CD8-positive, alpha-beta memory T cell (primary cell): ENCODE results near the gene ITCH. TPM values are rescaled to one million over a fixed set of nuclear protein-coding genes. Genes with fewer than 3 reads are reported as not detected.
A peak's percentile ranks its signal among the peaks of the same experiment; 100 is the strongest.

Source experiments
- CTCF ChIA-PET: fragments of 350-600 bp; sonication (Branson Sonifier 250); formaldehyde crosslinking; loops from one replicate; lab custom pipeline; 2021; ENCODE audit warnings: antibody characterized with exemption; lab: Charles Lee
- POLR2A ChIA-PET: fragments of 350-600 bp; sonication (Branson Sonifier 250); formaldehyde crosslinking; loops from one replicate; lab custom pipeline; 2021; ENCODE audit warnings: antibody characterized with exemption; lab: Charles Lee
- DNase-seq, 5 donors: peaks; one replicate each; pipeline versions ENCODE4 v3.0.0 to v3.0.0-alpha.2; 2020 to 2022; ENCODE audit warnings: mixed read lengths in 1 of 5
- H3K27ac ChIP-seq: one replicate; pipeline ENCODE4 v1.7.0; 2013; ENCODE audit warnings: low read depth, mild to moderate bottlenecking, low read length, moderate library complexity
- H3K27me3 ChIP-seq: 2 replicates; pipeline ENCODE4 v1.7.0; 2013; ENCODE audit warnings: low read length, mild to moderate bottlenecking; ENCODE audit not compliant: insufficient read depth, poor library complexity, severe bottlenecking
- H3K36me3 ChIP-seq: 2 replicates; pipeline ENCODE4 v1.7.0; 2013; ENCODE audit warnings: mild to moderate bottlenecking, low read length, moderate library complexity; ENCODE audit not compliant: insufficient read depth
- H3K4me1 ChIP-seq: 2 replicates; pipeline ENCODE4 v1.7.0; 2013; ENCODE audit warnings: mild to moderate bottlenecking, low read length, moderate library complexity; ENCODE audit not compliant: insufficient read depth
- H3K4me3 ChIP-seq: 2 replicates; pipeline ENCODE4 v1.7.0; 2013; ENCODE audit warnings: mild to moderate bottlenecking, low read length
- H3K9me3 ChIP-seq: 2 replicates; pipeline ENCODE4 v1.7.0; 2013; ENCODE audit warnings: mild to moderate bottlenecking, low read length
- H3K27ac Mint-ChIP-seq, 8 donors: one replicate each; pipeline ENCODE4 v1.8.0; 2020 to 2021; ENCODE audit warnings: mixed read lengths in 8 of 8, mild to moderate bottlenecking in 6 of 8, inconsistent platforms in 3 of 8, moderate library complexity in 3 of 8
- H3K27me3 Mint-ChIP-seq, 2 donors: one replicate each; pipeline ENCODE4 v1.8.0; 2020 to 2021; ENCODE audit warnings: mixed read lengths in 2 of 2, mild to moderate bottlenecking in 1 of 2, moderate library complexity in 1 of 2
- H3K36me3 Mint-ChIP-seq, 3 donors: one replicate each; pipeline ENCODE4 v1.8.0; 2020 to 2021; ENCODE audit warnings: mixed read lengths in 3 of 3, inconsistent platforms in 1 of 3, mild to moderate bottlenecking in 1 of 3
- H3K4me1 Mint-ChIP-seq, 3 donors: one replicate each; pipeline ENCODE4 v1.8.0; 2020 to 2021; ENCODE audit warnings: mixed read lengths in 3 of 3, inconsistent platforms in 1 of 3, mild to moderate bottlenecking in 1 of 3
- H3K4me3 Mint-ChIP-seq, 7 donors: one replicate each; pipeline ENCODE4 v1.8.0; 2020 to 2021; ENCODE audit warnings: mixed read lengths in 7 of 7, mild to moderate bottlenecking in 6 of 7, moderate library complexity in 4 of 7, inconsistent platforms in 2 of 7
- H3K9me3 Mint-ChIP-seq, 5 donors: one replicate each; pipeline ENCODE4 v1.8.0; 2020 to 2022; ENCODE audit warnings: mixed read lengths in 5 of 5, mild to moderate bottlenecking in 3 of 5, moderate library complexity in 2 of 5, inconsistent platforms in 1 of 5
- polyA plus RNA-seq: library from polyadenylated mRNA; unstranded; fragments of 300-500 nt; fragmentation: Illumina TruSeq; gene quantifications from one replicate; pipeline ENCODE4 v1.2.3, GENCODE V29; 2021
- total RNA-seq, 2 experiments: library from RNA; stranded (reverse); gene quantifications; one replicate each; pipeline ENCODE4 v1.2.3, GENCODE V29; 2021

ITCH gene
- total and polyA plus RNA-seq, 3 experiments from 2014 or later: 38.0 to 51.7 (median 45.6) TPM

DNA sequence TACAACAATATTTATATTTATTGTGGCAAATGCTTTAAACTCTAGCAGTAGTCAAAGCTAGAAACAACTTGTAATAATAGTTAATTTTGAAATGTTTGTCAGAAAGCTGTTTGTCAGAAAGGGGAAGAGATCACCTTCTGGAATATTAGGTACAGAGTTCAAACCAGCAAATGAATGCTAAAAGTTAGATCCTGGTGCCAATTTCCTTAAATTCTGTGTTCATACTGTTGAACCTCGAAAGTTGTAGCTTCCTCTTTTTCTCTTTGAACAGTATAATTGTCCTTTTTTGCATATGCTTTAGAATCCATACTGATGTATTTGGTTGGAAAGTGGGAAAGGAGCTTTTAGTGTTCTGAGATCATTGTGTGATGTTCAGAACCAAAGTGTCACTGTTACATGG, 22.4 kb downstream of the ITCH start:
- no peaks in the 10 kb centered on the region for H3K27me3 Mint-ChIP-seq
- DNase-seq: no peak
- no peaks in the 10 kb centered on the region for H3K9me3 ChIP-seq
- no peaks in the 10 kb centered on the region for H3K4me1 ChIP-seq
- peak overlapping the region in 4 of 8 donors; percentile 37 to 79 (median 58) for H3K27ac Mint-ChIP-seq
- peaks cover 0 to 38% (median 9%) of the 10 kb centered on the region in 3 donors for H3K36me3 Mint-ChIP-seq
- no peak overlapping the region for H3K27ac ChIP-seq
- ChIA-PET POLR2A (no interaction called here), CTCF (interaction anchor here (0.9 kb wide), 2 partner anchors 11 to 73 kb away, joined by 3 read pairs; no protein-coding TSS in a partner anchor)
- H3K4me3 ChIP-seq: no peak overlapping the region
- no peak overlapping the region for H3K4me3 Mint-ChIP-seq
- no peaks in the 10 kb centered on the region for H3K9me3 Mint-ChIP-seq
- H3K36me3 ChIP-seq: peaks cover 5% of the 10 kb centered on the region
- H3K4me1 Mint-ChIP-seq: peaks cover 41 to 53% (median 46%) of the 10 kb centered on the region in 3 donors
- no peaks in the 10 kb centered on the region for H3K27me3 ChIP-seq

DNA sequence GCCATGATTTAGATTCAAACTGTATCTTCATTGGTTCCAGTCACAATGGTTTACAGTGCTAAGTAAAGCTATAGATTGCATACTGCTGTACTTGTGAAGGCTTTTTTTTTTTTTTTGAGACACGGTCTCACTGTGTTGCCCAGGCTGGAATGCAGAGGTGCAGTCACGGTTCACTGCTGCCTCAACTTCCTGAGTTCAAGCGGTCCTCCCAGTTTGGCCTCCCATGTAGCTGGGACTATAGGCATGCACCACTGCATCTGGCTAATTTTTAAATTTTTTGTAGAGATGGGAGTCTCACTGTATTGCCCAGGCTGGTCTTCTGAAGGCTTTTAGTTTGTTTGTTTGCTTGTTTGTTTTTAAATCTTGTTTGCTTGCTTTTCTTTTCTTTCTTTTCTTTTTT, 24.9 kb downstream of the ITCH start:
- H3K27ac Mint-ChIP-seq: peak overlapping the region in 6 of 8 donors; percentile 6 to 88 (median 78)
- POLR2A ChIA-PET: interaction anchor here (0.7 kb wide), 1 partner anchor 29 kb away, joined by 5 read pairs; no protein-coding TSS in a partner anchor

DNA sequence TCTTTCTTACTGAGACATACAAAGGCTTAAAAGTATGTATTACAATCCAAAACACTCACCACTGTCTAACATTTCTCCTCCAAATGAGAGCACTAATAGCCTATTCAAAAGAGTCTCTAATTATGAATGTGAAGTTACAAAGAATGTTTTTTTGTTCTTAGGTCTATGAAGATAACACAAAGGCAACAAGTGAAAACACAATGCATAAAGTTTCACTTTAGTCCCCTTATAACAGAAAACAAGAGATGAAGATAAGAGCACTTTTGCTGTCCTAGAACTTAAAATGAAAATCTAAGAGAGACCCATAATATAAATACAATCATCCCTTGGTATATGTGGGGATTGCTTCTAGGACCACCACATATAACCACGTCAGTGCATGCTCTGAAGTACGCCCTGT, 25.6 kb downstream of the ITCH start:
- peaks cover 0 to 43% (median 15%) of the 10 kb centered on the region in 3 donors for H3K36me3 Mint-ChIP-seq
- Histone ChIP-seq H3K4me1 (no peaks in the 10 kb centered on the region), H3K27ac (no peak overlapping the region), H3K27me3 (no peaks in the 10 kb centered on the region), H3K4me3 (no peak overlapping the region), H3K36me3 (peaks cover 5% of the 10 kb centered on the region), H3K9me3 (no peaks in the 10 kb centered on the region)
- H3K27ac Mint-ChIP-seq: peak overlapping the region in 6 of 8 donors; percentile 0 to 88 (median 20)
- POLR2A ChIA-PET: interaction anchor here (0.7 kb wide), 1 partner anchor 29 kb away, joined by 5 read pairs; no protein-coding TSS in a partner anchor
- peaks cover 46 to 62% (median 61%) of the 10 kb centered on the region in 3 donors for H3K4me1 Mint-ChIP-seq
- CTCF ChIA-PET: no interaction called here
- H3K27me3 Mint-ChIP-seq: no peaks in the 10 kb centered on the region
- H3K4me3 Mint-ChIP-seq: no peak overlapping the region
- DNase-seq: no peak
- H3K9me3 Mint-ChIP-seq: no peaks in the 10 kb centered on the region

More for the DNA sequence above, 24.9 kb downstream of the ITCH start:
- H3K27me3 ChIP-seq: no peaks in the 10 kb centered on the region
- no peaks in the 10 kb centered on the region for H3K9me3 Mint-ChIP-seq
- H3K4me3 ChIP-seq: no peak overlapping the region
- H3K4me3 Mint-ChIP-seq: peak overlapping the region in 2 of 7 donors; percentile 29 to 38
- CTCF ChIA-PET: no interaction called here
- no peaks in the 10 kb centered on the region for H3K9me3 ChIP-seq
- no peaks in the 10 kb centered on the region for H3K27me3 Mint-ChIP-seq
- H3K36me3 Mint-ChIP-seq: peaks cover 0 to 36% (median 10%) of the 10 kb centered on the region in 3 donors
- H3K4me1 ChIP-seq: no peaks in the 10 kb centered on the region
- no peak overlapping the region for H3K27ac ChIP-seq
- H3K36me3 ChIP-seq: peaks cover 5% of the 10 kb centered on the region
- peaks cover 41 to 57% (median 56%) of the 10 kb centered on the region in 3 donors for H3K4me1 Mint-ChIP-seq
- DNase-seq: no peak

DNA sequence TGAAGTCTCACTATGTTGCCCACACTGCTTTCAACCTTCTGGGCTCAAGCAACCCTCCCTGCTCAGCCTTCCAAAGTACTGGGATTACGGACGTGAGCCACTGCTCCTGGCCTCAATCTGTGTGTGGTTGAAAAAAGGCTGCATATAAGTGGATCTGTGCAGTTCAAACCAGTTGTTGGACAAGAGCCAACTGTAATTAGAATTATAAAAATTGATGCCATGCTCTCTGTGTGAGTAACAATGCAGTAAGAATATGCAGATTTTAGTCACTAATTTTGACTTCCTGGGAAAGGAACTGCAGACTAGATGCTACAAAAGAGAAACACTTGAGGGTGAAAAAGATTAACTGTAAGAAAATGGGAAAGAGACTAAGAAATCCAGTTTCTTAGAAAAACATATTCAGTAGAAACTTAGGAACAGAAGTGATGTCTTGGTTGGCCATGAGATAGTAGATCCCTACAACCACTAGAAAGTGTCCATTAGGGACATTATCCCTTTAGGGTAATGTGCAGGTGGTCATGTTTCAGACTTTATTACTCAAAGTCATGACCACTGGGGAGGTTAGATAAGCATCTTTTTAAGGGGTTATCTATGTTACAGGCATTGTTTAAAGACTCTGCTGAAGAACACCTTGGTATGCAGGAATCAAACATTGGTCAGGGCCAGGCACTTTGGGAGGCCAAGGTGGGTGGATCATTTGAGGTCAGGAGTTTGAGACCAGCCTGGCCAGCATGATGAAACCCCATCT, 26.3 kb downstream of the ITCH start:
- Histone ChIP-seq H3K4me1 (no peaks in the 10 kb centered on the region), H3K9me3 (no peaks in the 10 kb centered on the region), H3K4me3 (no peak overlapping the region), H3K36me3 (peaks cover 5% of the 10 kb centered on the region), H3K27ac (no peak overlapping the region), H3K27me3 (no peaks in the 10 kb centered on the region)
- ChIA-PET POLR2A (no interaction called here), CTCF (no interaction called here)
- H3K27ac Mint-ChIP-seq: peak overlapping the region in 6 of 8 donors; percentile 11 to 73 (median 26)
- no peak overlapping the region for H3K4me3 Mint-ChIP-seq
- H3K4me1 Mint-ChIP-seq: peaks cover 46 to 62% (median 59%) of the 10 kb centered on the region in 3 donors
- no peaks in the 10 kb centered on the region for H3K27me3 Mint-ChIP-seq
- H3K9me3 Mint-ChIP-seq: no peaks in the 10 kb centered on the region
- no peak for DNase-seq
- peaks cover under 1 to 48% (median 15%) of the 10 kb centered on the region in 3 donors for H3K36me3 Mint-ChIP-seq

DNA sequence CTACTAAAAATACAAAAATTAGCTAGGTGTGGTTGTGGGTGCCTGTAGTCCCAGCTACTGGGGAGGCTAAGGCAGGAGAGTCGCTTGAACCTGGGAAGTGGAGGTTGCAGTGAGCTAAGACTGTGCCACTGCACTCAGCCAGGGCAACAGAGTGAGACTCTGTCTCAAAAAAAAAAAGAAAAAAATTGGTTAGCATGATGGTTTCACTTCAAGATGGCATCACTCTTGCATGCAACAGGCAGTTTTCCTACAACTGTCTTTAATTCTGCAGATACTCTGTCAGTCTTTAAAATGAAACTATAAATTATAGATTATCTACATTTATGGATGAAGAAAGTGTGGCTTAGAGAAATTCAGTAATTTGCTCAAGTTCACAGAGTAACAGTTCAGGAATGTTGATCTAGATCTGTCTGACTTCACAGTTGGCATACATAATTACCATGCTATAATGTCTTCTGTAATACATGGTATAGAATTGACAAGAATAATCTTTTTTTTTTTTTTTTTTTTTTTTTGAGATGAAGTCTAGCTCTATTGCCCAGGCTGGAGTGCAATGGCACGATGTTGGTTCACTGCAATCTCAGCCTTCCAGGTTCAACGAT, 27.0 kb downstream of the ITCH start:
- peaks cover 5% of the 10 kb centered on the region for H3K36me3 ChIP-seq
- POLR2A ChIA-PET: interaction anchor here (0.6 kb wide), 2 partner anchors 15 to 42 kb away, joined by 3 to 4 read pairs; no protein-coding TSS in a partner anchor
- H3K27ac Mint-ChIP-seq: peak overlapping the region in 6 of 8 donors; percentile 6 to 73 (median 22)

DNA sequence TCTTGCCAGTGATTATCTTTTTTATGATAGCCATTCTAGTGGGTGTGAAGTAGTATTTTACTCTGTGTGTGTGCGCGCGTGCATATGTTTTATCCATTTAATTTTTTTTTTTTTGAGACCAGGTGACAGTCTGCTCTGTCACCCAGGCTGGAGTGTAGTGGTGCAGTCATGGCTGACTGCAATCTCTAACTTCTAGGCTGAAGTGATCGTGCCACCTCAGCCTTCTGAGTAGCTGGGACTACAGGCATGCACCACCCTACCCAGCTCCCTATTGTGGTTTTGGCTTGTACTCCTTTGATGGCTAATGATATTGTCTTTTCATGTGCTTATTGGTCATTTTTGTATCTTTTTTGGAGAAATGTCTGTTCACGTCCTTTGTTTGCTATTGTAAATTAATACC, 33.3 kb downstream of the ITCH start:
- no peak overlapping the region for H3K4me3 Mint-ChIP-seq
- no peaks in the 10 kb centered on the region for H3K27me3 Mint-ChIP-seq
- no peak for DNase-seq
- Histone ChIP-seq H3K4me3 (no peak overlapping the region), H3K36me3 (peaks cover 3% of the 10 kb centered on the region), H3K4me1 (no peaks in the 10 kb centered on the region), H3K9me3 (no peaks in the 10 kb centered on the region), H3K27ac (no peak overlapping the region), H3K27me3 (no peaks in the 10 kb centered on the region)
- peak overlapping the region in 3 of 8 donors; percentile 22 to 35 (median 25) for H3K27ac Mint-ChIP-seq
- H3K4me1 Mint-ChIP-seq: peaks cover 35 to 50% (median 46%) of the 10 kb centered on the region in 3 donors
- H3K9me3 Mint-ChIP-seq: no peaks in the 10 kb centered on the region
- CTCF ChIA-PET: interaction anchor here (0.9 kb wide), 1 partner anchor 12 kb away, joined by 3 read pairs; no protein-coding TSS in a partner anchor
- POLR2A ChIA-PET: interaction anchor here (0.5 kb wide), 1 partner anchor 1637 kb away, joined by 5 read pairs; no protein-coding TSS in a partner anchor
- H3K36me3 Mint-ChIP-seq: peaks cover 4 to 59% (median 18%) of the 10 kb centered on the region in 3 donors

More for the DNA sequence above, 27.0 kb downstream of the ITCH start:
- no peak overlapping the region for H3K27ac ChIP-seq
- H3K4me1 Mint-ChIP-seq: peaks cover 49 to 63% (median 62%) of the 10 kb centered on the region in 3 donors
- DNase-seq: no peak
- no peaks in the 10 kb centered on the region for H3K9me3 Mint-ChIP-seq
- no peak overlapping the region for H3K4me3 ChIP-seq
- H3K27me3 Mint-ChIP-seq: no peaks in the 10 kb centered on the region
- no peaks in the 10 kb centered on the region for H3K9me3 ChIP-seq
- H3K4me1 ChIP-seq: no peaks in the 10 kb centered on the region
- no peak overlapping the region for H3K4me3 Mint-ChIP-seq
- H3K36me3 Mint-ChIP-seq: peaks cover 4 to 53% (median 18%) of the 10 kb centered on the region in 3 donors
- CTCF ChIA-PET: no interaction called here
- H3K27me3 ChIP-seq: no peaks in the 10 kb centered on the region

DNA sequence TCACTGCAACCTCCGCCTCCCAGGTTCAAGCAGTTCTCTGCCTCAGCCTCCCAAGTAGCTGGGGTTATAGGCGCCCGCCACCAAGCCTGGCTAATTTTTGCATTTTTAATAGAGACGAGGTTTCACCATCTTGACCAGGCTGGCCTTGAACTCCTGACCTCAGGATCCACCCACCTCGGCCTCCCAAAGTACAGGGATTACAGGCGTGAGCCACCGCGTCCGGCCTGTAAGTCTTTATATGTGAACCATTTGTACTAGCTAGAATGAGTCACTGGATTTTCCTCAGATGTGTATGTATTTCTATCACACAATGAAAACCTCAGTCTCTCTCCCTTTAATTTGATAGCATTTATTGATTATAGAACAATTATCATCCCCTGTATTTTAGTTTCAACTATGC, 34.0 kb downstream of the ITCH start:
- Mint-ChIP-seq H3K4me3 (no peak overlapping the region), H3K36me3 (peaks cover 4 to 62% (median 18%) of the 10 kb centered on the region in 3 donors), H3K27me3 (no peaks in the 10 kb centered on the region), H3K9me3 (no peaks in the 10 kb centered on the region), H3K4me1 (peaks cover 39 to 53% (median 48%) of the 10 kb centered on the region in 3 donors), H3K27ac (peak overlapping the region in 6 of 8 donors; percentile 15 to 68 (median 32))
- CTCF ChIA-PET: interaction anchor here (0.9 kb wide), 1 partner anchor 12 kb away, joined by 3 read pairs; no protein-coding TSS in a partner anchor
- H3K27me3 ChIP-seq: no peaks in the 10 kb centered on the region
- no peak overlapping the region for H3K27ac ChIP-seq
- H3K4me1 ChIP-seq: no peaks in the 10 kb centered on the region
- no peak for DNase-seq
- H3K9me3 ChIP-seq: no peaks in the 10 kb centered on the region
- no peak overlapping the region for H3K4me3 ChIP-seq
- POLR2A ChIA-PET: interaction anchor here (0.5 kb wide), 1 partner anchor 17 kb away, joined by 7 read pairs; no protein-coding TSS in a partner anchor
- peaks cover 3% of the 10 kb centered on the region for H3K36me3 ChIP-seq
